Urothelium cell line (cell line): Measurements from ENCODE around the gene MAFF.
A peak's percentile ranks its signal among the peaks of the same experiment; 100 is the strongest.
"Not testable (repeated sequence)": the region's sequence is repeated elsewhere in the genome, so short reads cannot be mapped to it uniquely, and the experiment has no call there.

ENCODE experiments used
- DNase-seq: peaks from one replicate; pipeline ENCODE4 v3.0.0; 2011; ENCODE audit warnings: low spot score, mixed read lengths
- FAIRE-seq: peaks from 2 replicates; lab custom pipeline; 2011; peaks lifted over from hg19 to GRCh38; lab: Jason Lieb, UNC

MAFF gene

GRCh38 chr22:38221908-38222796 is 20.4 kb downstream of the MAFF start:
- FAIRE-seq = no peak
- no peak for DNase-seq

DNA sequence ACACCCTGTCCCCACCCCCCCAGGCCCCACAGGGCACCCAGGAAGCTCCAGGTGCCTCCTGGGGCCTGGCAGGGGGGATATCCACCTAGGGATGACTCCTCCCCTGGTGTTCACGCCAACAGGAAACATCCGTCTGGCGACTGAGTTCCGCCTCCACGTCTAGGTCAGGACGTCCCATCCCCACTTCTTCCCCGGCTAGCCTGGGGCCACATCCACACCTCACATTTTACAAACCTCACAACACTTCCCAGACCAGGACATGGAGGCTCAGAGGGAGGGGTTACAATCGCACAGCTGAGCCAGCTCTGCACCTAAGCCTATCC is 21.0 kb downstream of the MAFF start:
- DNase-seq (no peak), FAIRE-seq (no peak)

GRCh38 chr22:38223289-38223960 is 21.6 kb downstream of the MAFF start:
- FAIRE-seq (no peak), DNase-seq (no peak)

- FAIRE-seq (peak; percentile 79), DNase-seq (no peak)
These were observed 25.3 kb downstream of the MAFF start for GRCh38 chr22:38226853-38227649.

DNA sequence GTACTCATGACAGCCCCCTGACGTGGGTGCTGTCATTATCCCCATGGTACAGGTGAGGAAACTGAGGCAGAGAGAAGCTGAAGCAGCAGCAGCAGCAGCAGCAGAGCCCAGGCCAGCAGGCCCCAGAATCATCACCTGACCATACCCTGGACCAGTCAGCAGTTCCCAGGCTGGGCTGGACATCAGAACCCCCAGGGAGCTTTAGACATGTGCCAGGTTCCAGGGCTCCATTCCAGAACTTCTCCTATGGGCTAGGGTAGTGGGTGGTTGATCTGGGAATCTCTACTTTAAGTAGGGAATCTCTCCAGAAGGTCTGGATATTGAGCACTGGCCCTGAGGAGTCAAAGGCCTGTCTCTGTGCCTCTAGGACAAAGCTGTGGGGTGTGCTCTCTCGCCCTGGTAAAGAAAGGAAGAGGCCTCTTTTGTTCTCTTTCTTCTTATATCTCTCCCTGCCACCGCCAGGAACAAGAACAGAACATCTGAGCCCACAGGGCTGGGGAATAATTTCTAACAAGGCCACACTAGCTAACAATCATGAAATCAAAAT is 26.6 kb downstream of the MAFF start:
- FAIRE-seq = no peak

GRCh38 chr22:38228873-38229740 is 27.3 kb downstream of the MAFF start:
- FAIRE-seq (no peak), DNase-seq (peak; percentile 82)

More for the DNA sequence above, 26.6 kb downstream of the MAFF start:
- DNase-seq = no peak

- FAIRE-seq = no peak
These were observed 28.5 kb downstream of the MAFF start for GRCh38 chr22:38230108-38230825.

DNA sequence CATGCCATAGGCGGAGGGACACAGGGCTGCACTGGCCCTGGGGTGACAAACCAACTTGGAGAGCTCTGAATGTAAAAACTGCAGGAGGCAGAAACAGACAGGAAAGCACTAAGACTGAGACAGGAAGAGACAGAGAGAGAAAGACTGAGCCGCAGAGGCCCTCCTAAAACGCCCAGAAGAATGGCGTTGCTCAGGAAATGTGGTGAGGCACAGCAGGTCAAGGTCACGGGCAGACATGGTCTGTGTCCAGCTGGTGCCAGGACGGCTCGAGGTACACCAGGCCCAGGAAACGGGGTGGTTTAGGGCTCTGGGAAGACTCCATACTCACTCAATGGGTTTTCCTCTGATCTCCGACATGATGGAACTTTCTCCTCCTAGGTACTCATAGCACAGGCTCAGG is 29.1 kb downstream of the MAFF start:
- DNase-seq = no peak
- no peak for FAIRE-seq

More at GRCh38 chr22:38230108-38230825, 28.5 kb downstream of the MAFF start:
- DNase-seq = no peak

DNA sequence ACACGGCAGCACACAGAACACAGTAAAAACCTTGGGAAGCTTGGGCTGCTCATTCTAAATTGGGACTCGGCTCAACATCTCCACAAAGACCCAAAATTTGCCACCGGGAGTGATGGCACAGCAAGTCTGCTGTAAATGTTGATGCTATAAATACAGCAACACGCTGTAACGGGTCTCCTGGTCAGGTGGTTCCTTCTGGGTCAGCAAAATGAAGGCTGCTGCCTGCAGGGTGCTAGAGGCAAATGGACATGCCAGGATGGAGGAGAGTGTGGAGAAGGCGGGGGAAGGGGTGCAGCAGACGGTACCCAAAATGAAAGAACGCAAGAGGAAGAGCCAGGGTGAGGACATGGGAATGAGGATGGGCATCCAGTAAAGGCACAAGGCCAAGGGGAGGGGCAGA is 30.4 kb downstream of the MAFF start:
- FAIRE-seq = no peak

DNA sequence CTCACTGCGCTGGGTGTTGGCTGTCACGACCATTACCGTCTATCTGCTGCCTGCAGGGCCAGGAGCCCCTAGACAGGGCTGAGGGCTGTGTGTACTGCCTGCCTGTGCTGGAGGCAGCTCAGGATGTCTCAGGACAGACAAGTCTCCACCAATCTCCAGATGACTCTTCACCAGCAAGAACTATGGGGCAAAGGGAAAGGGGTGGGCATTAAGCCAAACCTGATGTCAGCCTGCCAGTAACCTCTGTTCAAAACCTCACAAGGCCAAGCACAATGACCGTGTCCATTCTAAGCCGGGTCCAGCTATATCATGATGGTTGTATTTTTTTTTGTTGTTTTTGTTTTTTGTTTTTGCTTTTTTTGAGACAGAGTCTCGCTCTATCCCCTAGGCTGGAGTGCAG is 31.6 kb downstream of the MAFF start:
- DNase-seq (no peak), FAIRE-seq (no peak)

More for the DNA sequence above, 30.4 kb downstream of the MAFF start:
- no peak for DNase-seq

DNA sequence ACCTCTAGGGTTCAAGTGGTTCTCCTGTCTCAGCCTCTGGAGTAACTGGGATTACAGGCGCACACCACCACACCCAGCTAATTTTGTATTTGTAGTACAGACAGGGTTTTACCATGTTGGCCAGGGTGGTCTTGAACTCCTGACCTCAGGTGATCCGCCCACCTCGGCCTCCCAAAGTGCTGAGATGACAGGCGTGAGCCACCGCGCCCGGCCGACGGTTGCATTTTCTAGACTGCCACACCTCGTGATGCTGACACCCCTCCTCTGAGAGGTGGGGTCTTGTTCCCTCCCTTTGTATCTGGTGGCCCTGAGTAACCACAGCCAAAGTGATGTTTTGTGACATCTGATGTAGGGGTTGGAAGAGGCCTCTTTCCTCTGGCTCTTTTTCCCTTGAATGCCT is 32.1 kb downstream of the MAFF start:
- DNase-seq, FAIRE-seq: not testable (repeated sequence)

DNA sequence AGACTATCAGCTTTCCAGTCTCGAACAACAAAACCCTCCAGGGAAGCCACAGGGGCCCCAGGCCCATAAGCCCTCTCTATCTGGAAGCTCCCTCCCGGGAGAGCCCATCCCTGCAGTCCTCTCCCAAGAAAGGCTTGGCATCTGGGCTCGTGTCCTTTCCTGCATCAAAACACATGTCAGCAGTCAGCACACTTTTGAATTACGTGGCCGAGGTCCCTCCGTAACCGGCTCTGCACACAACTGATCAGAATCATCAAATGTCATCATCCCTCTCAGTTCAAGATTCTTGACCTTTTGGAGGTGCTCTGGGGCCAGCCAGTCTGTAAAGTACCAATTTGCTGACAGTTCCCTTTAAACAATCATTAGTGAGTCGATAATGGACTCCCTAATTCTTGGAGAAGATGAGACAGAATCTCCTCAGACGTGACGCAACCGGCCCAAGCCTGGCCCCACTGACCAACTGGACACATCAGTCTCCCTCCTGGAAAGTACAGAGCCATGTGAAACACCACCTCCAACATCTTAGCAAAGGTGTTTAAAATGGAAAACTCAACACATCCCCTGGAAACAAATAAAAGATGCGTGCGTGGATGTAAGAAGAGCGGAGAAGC is 33.6 kb downstream of the MAFF start:
- no peak for DNase-seq
- FAIRE-seq = no peak

DNA sequence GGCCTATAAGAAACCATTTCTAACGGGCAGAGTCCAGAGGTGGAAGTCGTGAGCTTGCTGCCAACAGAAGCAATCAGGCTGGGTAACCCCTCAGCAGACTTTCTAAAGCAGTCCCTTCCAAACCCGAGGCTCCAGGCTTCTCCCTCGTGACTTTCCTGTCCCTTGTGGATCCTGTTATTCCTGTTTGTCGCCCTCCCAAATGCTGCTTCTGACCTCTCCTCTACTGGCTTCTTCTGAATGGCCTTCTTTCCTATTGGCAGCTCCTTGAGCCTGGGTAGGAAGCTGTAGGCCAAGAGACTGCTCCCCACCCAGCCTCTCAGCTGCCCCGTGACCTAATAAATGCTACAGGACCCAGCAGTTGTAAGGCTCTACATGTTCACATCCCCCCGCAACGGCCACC is 35.0 kb downstream of the MAFF start:
- FAIRE-seq = no peak
- no peak for DNase-seq

GRCh38 chr22:38238519-38239071 is 36.8 kb downstream of the MAFF start:
- DNase-seq (no peak), FAIRE-seq (no peak)

DNA sequence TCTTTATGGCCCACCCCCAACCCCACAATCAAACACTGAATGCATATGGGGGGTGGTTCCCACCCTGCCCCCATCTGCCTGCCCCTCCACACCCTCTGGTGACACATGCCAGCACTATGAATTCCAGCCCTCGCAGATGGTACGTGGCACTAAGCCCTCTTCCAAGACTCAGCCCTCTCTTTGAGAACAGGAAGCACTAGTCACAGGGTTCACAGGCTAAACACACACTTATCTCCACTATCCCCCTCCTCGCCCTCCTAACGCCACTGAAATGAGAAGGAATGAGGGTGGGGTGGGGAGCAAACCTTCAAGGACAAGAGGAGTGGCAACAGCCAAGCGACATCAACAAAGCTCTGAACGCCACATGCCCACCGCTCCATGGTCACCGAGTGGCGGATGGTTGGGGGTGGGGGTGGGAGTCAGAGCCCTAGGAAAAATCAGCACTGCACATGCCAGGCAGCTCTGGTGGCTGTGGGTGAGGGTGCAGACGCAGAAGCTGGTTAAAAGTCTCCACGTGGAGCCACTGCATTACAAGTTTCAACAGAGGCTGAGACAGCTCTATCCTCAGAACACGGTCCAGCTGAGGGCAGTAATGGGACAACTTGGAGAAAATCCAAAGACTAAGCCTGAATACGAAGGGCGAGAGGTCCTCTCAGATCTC is 37.4 kb downstream of the MAFF start:
- peak; percentile 88 for DNase-seq
- FAIRE-seq = peak; percentile 98

GRCh38 chr22:38240734-38241252 is 39.0 kb downstream of the MAFF start:
- peak; percentile 30 for FAIRE-seq
- peak; percentile 90 for DNase-seq

- no peak for DNase-seq
- FAIRE-seq = no peak
These were observed 41.4 kb downstream of the MAFF start for GRCh38 chr22:38243007-38243765.
